Stimulated activated CD8-positive, alpha-beta memory T cell treated with anti-CD3 and anti-CD28 coated beads, Interleukin-4, amount 100 ng/mL, for 48 hours (primary cell): ENCODE data around the gene MAP2K5.
"Not testable (repeated sequence)": the region's sequence is repeated elsewhere in the genome, so short reads cannot be mapped to it uniquely, and the experiment has no call there.

Source experiments
- DNase-seq: peaks from one replicate; pipeline ENCODE4 v3.0.0-alpha.2; 2020

MAP2K5 gene

DNA sequence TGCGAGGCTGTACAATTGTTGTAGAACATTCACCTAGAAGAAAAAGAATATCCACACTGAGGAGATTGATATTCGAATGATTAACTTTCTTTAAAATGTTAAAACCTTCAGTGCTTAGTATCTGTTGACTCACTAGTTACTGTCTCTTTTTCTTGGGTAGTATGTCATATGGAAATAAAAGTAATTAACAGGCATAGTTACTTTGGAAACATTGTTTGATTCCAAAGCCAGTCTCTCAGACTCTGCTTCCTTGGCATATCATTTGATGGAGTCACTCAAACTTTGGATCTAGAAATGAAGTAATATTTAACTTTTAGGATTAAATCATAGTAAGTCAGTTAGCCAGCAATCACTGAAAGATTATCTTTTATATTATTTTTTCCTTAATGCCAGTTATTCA is 63.4 kb downstream of the MAP2K5 start:
- DNase-seq = no peak

DNA sequence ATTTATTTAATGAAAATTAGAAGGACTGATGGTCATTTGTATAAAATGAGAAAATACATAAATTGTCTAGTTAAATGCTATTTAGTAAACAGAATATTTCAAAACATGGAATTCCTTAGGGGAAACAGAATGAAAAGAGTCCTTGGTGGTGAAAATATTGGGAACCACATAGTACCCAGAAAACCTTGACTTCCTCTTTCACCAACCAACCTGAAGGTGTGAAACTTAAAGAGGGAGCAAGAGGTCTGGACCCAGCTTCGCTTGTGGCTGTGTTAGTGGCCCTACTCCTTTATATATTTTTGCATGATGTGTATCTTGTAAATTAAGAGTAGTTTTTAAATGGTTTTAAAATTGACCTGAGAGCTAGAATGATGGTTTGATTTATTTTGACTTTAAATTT is 64.2 kb downstream of the MAP2K5 start:
- DNase-seq = no peak

DNA sequence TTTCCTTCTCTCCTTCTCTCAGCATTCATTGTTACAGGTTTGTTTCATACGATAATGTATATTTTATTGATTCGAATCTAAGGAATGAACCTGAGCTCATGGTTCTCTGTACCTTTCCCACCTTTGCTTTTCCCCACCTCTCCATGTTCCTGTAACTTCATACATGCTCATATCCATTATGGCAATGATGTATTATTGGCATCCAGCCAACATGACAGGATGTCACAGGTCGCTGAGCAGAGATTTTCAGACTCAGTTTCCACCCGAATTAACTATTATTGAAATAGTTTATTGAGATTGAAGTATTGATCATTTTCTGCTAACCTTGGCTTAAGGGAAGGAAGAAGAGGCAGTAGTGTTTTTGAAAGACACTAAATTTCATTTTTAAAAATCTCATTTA is 64.8 kb downstream of the MAP2K5 start:
- DNase-seq = no peak

DNA sequence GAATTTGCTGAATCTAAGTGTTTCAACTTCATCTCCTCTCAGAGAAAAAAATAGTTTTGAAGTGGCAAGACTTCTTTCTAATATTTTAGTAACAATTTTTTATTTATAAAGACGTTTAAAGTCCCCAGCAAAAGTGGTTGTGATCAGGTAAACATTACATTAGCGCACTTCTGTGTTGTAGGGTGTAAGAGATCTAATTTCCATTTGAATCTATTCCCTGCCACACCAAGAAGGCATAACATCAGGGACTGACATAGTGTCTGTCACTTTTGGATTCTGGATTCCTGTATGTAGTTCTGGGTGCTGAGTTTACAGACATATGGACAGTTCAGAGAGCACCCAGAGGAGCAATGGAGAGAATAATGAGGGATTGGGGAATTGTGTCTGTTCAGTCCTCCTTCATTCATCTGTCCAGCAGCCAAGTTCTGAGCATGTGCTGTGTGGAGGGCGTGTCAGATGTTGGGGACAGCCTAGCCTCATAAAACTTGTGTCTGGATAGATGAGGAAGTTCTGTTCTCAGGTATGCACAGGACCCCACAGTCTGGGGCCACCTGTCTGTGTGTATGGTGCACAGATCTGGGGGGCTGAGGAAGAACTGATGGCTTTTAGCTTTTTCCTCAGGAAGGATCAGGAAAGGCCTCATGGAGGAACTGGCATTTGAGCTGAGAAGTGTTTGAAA is 65.6 kb downstream of the MAP2K5 start:
- no peak for DNase-seq

DNA sequence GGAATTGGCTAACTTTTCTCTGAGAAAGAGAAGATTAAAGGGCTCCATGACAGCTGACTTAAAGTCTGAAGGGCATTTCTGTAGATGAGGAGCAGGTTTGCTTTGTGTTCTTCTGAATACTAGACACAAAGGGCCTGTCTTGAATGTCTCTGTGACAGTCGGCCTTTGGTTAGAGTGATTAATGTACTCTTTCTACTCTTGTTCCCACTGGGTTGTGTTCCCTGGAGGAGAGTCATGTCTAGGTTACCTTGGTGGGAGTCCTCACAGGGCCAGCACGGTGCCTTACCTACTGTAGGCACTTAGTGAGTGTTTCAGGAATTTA is 66.1 kb downstream of the MAP2K5 start:
- no peak for DNase-seq

DNA sequence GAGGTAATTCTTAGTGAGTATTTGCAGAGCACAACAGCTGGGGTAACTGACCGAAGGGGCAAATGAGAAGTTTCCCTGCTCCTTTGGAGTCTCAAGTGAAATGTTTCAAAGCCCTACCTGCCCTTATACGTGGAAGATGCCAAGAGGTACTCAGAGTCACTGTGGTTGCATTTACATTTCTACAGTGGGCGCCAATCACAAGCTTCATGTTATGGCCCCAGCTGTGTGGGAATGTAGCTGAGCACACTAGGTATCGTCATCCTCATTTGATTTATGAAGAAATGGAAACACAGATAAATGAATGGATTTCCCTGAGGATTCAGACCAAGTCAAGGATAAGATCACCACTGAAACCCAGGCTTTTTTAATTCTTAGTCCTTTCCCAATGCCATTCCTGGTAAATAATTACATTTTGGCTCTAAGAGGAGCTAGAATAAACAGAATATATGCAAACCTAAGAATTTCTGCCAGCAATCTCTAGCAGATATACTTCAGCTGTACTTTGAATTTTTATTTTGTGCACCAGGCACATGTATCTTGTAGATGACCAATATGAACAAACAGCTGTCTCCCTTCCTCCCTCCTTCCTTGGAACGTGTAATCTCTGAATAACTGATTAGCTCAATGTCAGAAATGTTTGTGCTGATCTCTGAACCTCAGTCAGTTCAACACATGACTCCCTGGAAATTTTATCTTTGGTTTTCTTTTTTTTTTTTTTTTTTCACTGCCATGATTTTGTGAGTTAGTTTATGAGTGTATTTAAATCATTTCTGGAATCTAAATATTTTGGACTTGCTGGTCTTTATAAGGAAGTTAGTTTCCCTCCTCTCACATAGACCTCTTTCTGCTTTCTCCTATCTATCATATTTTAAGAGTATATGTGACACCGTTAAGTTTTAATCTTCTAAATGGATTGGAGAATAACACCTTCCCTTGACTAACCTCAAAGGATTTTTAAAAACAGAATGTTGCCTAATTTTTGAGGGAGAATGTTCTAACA is 69.2 kb downstream of the MAP2K5 start:
- DNase-seq = no peak

DNA sequence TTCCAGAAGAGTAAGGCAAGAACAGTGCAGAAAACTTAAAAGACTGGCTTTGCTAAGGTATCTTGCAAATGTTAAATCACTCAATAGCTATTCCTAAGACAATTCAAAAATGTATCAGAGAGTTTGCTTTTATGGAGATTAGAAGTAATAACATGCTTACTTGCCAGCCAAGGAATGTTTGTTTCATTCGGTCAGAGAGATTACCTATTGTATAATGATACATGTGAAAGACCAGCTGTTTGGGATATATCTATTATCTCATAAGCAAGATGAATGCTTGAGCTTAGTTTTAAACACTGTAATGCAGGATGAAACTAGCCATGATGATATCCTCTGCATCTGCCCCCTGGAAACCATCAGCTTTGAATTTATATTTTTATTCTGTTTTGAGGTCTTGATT is 70.7 kb downstream of the MAP2K5 start:
- no peak for DNase-seq

DNA sequence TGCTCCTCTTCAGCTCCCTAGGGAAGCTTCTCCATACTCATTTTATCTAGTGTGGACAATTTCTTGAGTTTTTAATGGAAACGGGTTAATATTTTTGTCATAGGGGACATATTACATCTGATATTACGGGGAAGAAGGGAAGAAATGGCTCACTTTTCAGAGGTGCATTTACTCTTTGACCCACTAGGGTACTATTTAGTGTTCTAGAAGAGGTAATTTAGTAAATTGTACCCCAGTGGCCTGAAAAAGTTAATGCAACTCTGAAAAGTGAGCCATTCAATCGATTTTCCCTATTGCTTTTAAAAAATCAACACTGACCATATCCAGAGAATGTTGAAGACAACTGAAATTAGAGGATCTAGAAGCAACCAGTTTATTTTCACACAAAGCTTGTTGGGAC is 71.2 kb downstream of the MAP2K5 start:
- no peak for DNase-seq

DNA sequence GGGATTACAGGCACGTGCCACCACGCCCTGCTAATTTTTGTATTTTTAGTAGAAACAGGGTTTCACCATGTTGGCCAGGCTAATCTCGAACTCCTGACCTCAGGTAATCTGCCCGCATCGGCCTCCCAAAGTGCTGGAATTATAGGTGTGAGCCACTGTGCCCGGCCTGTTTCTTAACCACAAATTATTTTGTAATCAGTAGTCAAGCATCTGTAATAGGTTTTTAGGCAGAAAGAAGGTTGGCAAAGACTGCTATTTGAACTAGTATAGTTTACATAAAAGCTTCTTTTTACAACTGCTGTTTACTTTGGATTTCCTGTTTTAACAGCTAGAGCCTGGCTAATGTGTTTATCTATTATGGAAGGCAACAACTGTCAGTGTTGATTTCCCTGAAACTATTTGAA is 72.6 kb downstream of the MAP2K5 start:
- not testable (repeated sequence) for DNase-seq

DNA sequence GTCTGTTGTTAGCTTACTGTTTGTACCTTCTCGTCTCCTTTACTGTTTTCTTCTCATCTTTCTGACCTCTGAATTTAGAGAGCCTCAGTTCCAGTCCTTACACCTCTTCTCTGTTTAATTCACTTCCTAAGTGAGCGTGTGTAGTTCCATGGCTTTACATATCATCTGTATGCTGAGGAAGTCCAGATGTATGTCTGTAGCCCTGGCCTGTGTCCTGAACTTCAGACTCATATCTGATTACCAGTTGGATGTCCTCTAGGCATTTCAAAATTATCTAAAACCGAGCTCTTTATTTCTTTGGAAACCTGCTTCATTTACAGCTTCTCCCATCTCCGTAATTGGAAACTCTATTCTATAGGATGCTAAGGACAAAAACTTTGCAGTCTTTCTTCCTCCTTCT is 75.8 kb downstream of the MAP2K5 start:
- DNase-seq = no peak

DNA sequence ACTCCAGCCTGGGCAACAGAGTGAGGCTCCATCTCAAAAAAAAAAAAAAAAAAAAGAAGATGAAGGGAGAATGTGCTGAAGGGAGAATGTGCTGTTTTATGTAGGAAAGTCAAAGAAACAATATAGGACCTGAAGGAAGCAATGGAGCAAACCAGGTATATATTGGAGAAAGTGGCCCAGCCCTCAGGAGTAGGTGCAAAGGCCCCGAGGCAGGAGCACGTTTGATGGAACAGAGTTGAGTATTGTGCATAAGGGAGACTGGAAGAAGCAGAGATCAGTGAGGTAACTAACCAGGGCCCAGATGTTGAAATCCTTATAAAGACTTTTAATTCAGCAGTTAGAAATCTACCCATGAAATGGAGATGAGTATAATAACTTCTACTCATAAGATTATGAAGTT is 79.6 kb downstream of the MAP2K5 start:
- DNase-seq = no peak

DNA sequence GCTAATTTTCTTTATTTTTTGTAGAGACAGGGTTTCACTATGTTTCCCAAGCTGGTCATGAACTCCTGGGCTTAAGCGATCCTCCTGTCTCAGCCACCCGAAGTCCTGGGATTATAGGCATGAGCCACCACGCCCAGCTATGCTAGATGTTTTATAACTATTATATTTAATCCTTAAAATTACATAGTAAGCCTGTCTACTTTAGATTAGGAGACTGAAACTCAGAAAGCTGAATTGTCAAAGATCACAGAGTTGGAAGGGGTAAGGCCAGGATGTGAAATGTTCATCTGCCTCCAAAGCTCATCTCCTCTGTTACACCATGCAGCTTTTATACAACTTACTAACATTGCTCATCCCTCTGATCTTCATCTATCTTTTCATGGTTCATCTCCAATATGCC is 89.8 kb downstream of the MAP2K5 start:
- DNase-seq = no peak

DNA sequence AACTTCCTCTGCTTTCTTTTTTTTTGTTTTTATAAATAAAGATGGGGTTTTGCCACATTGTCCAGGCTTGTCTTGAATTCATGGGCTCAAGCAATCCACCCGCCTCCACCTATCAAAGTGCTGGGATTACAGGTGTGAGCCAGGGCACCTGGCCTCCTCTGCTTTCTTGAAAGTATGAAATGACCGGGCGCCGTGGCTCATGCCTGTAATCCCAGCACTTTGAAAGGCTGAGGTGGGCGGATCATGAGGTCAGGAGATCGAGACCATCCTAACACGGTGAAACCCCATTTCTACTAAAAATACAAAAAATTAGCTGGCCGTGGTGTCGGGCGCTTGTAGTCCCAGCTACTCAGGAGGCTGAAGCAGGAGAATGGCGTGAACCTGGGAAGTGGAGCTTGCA is 93.4 kb downstream of the MAP2K5 start:
- DNase-seq = not testable (repeated sequence)

DNA sequence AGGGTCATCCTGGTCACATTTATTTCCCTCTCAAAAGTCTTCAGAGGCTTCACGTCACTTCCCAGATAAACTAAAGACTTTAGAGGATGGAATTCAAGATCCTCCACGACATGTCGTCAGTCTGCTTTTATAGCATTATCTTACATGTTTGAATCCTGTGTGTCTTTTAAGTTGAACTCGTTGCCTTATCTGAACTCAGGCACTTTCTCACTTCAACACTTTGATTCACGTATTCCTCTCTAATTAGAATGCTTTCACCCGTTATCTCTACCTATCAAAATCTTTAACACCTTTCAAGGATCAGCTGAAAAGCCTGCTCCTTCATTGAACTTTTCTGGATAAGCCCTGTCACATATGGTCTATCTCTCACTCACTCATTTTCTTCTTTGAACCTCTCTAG is 97.1 kb downstream of the MAP2K5 start:
- DNase-seq = no peak

DNA sequence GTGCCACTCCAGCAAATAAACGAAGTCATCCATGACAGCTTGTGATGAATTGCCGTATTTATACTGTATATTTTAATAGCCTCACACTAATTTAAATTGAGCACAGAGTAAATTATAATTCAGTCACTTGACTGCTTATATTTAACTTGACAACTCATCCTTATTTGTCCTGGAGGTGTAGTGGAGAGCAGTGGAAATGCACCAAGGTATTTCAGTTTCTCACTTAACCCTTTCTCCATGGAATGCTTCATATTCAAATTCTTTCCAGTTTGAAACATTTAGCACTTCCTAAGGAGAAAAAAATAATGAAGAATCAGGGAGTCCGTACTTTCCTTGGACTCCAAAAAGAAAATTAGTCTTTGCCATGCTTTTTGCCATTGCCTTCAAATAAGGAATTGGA is 99.0 kb downstream of the MAP2K5 start:
- DNase-seq = no peak

DNA sequence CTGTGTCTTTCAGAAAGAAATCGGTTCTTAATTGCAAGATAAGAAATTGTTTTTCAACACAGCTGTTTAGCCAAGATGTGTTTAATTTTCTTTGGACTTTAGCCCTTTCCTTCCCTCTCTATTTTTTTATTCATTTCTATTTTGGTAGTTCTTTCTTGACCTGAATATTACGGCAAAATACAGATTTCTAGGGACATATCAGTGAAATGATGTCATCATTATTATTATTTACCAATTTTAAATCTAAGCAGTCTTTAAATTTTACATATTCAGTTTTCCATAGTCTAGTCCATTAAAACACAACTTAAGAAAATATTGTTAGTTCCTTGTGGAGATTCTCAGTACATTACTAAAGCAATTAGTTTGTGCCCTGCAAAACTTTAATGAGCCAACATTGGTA is 104.3 kb downstream of the MAP2K5 start:
- DNase-seq = no peak

DNA sequence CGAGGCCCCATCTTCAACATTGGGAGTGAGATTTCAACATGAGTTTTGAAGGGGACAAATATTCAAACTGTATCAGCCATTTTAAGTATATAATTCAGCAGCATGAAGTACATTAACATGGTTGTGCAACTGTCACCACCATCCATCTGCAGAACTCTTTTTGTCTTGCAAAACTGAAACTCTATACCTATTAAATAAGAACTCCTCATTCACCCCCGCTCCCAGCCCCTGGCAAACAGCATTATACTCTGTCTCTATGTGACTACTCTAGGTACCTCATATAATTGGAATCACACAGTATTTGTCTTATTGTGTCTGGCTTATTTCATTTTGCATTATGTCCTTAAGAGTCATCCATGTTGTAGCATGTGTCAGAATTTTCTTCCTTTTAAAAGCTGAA is 110.1 kb downstream of the MAP2K5 start:
- DNase-seq = no peak

DNA sequence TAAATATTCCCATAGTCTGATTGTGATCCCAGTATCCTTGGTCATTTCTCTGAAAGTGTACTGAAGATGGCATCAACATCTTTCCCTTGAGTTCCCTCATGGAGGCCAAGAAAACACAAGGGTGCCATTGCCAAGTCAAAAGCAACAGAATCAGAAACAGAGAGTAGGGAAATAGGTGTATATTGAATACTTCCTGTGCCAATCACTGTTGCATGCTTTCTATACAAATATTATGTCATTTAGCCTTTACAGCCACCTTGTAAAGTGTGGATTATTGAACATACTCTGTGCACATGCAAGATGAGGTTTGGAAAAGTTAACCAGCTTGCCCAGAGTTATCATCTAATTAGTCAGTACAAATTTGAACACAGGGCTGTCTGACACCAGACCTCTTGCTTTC is 117.9 kb downstream of the MAP2K5 start:
- no peak for DNase-seq

DNA sequence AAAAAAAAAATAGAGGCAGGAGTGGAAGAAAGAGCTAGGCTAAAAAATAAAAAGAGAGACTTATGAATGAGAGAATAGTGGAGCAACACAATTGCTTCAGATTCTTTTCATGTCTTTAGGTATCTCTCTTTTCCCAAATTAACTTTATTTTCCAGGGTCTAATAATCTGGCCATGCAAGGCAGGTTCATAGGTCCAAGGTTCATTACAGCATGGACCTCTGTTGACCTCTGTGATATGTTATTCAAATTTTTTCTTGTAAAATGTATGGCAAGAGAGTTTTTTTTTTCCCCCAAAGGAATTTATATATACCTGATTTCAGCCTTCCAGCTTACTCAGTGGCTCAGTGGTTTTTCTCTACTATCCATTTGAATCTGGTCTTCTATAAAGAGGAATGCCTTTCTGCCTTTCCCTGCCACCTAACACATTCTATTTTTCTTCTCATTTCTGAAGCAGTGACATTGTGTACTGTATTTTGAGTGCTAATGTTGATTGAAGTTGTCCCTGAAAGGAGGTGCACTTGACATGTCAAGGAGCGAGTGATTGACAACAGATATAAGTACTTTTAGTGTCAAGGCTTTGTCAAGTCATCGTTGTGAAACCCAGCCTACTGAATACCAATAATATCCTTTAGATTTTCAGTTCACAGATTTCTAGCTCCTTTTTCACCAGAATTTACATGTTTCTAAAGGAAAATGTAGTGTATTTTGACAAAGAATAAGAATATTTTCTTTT is 118.5 kb downstream of the MAP2K5 start:
- no peak for DNase-seq

DNA sequence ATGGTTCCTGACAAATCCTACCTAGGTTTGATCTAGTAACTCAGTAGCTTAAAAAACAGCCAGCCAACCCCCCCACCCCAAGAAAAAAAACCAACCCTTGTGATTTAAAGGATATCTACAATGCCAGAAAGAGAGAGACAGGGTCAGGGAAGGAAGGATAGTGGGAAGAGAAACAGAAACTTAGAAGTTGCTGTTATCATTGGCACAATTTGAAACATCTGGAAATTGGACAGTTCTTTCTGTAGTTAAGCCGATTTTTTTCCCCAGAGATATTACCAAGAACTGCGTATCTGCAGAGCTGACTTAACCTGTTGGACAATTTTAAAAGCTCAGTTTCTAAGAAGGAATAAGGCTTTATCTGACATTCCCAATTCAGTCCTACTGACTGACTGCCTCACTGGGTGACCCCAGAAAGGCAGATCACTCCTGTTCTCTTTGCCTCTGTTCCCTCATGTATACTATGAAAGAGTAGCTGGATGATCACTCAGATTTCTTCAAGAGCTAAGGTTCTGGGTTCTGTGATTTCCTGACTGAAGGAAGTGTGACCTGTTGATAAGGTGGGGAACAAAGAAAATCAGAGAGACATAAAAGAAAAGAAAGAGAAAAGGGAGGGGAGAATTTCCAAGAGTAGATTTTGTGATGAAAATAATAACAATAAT is 128.3 kb downstream of the MAP2K5 start:
- no peak for DNase-seq

DNA sequence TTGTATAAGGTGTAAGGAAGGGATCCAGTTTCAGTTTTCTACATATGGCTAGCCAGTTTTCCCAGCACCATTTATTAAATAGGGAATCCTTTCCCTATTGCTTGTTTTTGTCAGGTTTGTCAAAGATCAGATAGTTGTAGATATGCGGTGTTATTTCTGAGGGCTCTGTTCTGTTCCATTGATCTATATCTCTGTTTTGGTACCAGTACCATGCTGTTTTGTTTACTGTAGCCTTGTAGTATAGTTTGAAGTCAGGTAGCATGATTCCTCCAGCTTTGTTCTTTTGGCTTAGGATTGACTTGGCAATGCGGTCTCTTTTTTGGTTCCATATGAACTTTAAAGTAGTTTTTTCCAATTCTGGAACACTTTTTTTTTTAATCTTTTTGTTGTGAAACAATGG is 130.3 kb downstream of the MAP2K5 start:
- not testable (repeated sequence) for DNase-seq

DNA sequence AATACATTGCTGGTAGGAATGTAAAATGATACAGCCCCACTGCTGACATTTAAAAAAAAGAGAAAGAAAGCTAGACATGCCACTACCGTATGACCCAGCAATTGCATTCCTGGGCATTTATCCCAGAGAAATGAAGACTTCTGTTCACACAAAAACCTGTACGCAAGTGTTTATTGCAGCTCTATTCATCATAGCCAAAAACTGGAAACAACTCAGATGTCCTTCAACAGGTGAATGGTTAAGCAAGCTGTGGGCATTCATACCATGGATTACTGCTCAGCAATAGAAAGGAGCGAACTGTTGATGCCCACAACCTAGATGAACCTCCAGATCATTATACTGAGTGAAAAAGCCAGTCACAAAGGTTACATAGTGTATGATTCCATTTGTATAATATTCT is 132.5 kb downstream of the MAP2K5 start:
- DNase-seq = no peak

DNA sequence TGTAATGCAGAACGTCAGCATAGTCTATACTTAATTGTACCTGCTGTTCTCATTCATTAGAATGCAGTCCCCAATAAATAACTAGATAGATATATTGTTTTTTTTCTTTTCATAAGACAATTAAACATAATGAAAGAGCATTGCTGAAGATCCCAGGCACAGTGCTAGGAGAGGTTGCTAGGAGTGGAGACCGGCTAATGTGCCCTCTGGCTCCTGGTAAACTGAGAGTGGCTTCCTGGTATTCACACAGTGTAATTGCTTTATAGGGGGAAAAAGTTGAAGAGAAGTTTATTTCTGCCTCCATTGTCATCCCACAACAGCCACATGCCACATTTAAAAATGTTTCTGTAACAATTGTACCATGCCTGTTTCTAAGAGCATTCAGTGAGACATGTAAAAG is 135.6 kb downstream of the MAP2K5 start:
- no peak for DNase-seq
